Measurements from ENCODE around the gene DDX53.

DNA sequence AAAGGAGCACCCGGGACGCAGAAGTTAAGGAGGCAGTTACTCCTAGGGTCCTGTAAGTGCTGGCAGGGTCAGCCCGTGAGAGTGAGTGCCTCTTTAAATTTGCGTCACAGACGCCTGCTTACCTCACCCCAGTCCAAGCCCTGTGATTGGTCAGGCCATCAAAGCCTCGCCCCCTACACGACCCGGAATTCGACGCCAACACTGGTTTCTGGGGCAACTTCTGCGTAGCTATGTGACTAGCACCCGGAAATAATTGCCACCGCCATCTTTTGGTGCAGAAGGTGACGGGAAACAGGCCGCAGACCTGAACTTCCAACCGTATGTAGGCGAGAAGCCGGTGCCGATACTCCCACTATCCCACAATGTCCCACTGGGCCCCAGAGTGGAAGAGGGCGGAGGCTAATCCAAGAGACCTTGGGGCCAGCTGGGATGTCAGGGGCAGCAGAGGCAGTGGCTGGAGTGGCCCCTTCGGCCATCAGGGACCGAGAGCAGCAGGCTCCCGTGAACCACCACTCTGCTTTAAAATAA lies at the start of gene DDX53:
- TF ChIP-seq, protein P1, sequence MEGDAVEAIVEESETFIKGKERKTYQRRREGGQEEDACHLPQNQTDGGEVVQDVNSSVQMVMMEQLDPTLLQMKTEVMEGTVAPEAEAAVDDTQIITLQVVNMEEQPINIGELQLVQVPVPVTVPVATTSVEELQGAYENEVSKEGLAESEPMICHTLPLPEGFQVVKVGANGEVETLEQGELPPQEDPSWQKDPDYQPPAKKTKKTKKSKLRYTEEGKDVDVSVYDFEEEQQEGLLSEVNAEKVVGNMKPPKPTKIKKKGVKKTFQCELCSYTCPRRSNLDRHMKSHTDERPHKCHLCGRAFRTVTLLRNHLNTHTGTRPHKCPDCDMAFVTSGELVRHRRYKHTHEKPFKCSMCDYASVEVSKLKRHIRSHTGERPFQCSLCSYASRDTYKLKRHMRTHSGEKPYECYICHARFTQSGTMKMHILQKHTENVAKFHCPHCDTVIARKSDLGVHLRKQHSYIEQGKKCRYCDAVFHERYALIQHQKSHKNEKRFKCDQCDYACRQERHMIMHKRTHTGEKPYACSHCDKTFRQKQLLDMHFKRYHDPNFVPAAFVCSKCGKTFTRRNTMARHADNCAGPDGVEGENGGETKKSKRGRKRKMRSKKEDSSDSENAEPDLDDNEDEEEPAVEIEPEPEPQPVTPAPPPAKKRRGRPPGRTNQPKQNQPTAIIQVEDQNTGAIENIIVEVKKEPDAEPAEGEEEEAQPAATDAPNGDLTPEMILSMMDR (IDR thresholded peaks at IDR 0.05; ENCODE audit: low read depth, low read length), result no peak
- no peak for TF ChIP-seq EZH2phosphoT487 (IDR thresholded peaks at IDR 0.05; ENCODE audit: low read depth)

Data from OCI-LY3 (cell line).